Smooth muscle cell (in vitro differentiated cells): ENCODE results near the gene CS. TPM values are rescaled to one million over a fixed set of nuclear protein-coding genes. Genes with fewer than 3 reads are reported as not detected.
A peak's percentile ranks its signal among the peaks of the same experiment; 100 is the strongest.

ENCODE experiments used
- DNase-seq: peaks from one replicate; lab custom pipeline; 2025; ENCODE audit not compliant: unreplicated experiment; lab: John Stamatoyannopoulos, UW
- H2AFZ ChIP-seq: fragments of 200-600 bp; sonication (generic); 2 replicates; pipeline ENCODE4 v1.6.0; 2016; ENCODE audit warnings: antibody characterized with exemption, low read depth, mild to moderate bottlenecking
- H3F3A ChIP-seq: fragments of 200-600 bp; sonication (generic); 2 replicates; pipeline ENCODE4 v1.6.0; 2017; ENCODE audit warnings: antibody characterized with exemption, low read depth
- H3K27ac ChIP-seq: fragments of 200-600 bp; sonication (generic); 2 replicates; pipeline ENCODE4 v1.5.1; 2016; ENCODE audit warnings: low read depth, mild to moderate bottlenecking
- H3K27me3 ChIP-seq: fragments of 200-600 bp; sonication (generic); 2 replicates; pipeline ENCODE4 v1.6.1; 2016; ENCODE audit warnings: low read depth, mild to moderate bottlenecking
- H3K36me3 ChIP-seq: fragments of 200-600 bp; sonication (generic); 2 replicates; pipeline ENCODE4 v1.5.1; 2016; ENCODE audit warnings: low read depth
- H3K4me1 ChIP-seq: fragments of 200-600 bp; sonication (generic); 2 replicates; pipeline ENCODE4 v1.5.1; 2016; ENCODE audit warnings: low read depth
- H3K4me2 ChIP-seq: fragments of 200-600 bp; sonication (generic); 2 replicates; pipeline ENCODE4 v1.6.0; 2016; ENCODE audit warnings: mild to moderate bottlenecking
- H3K4me3 ChIP-seq: fragments of 200-600 bp; sonication (generic); 2 replicates; pipeline ENCODE4 v1.5.1; 2016; ENCODE audit warnings: mild to moderate bottlenecking
- H3K79me2 ChIP-seq: fragments of 200-600 bp; sonication (generic); 2 replicates; pipeline ENCODE4 v1.6.0; 2016; ENCODE audit warnings: low read depth, mild to moderate bottlenecking
- H3K9ac ChIP-seq: fragments of 200-600 bp; sonication (generic); 2 replicates; pipeline ENCODE4 v1.6.0; 2016; ENCODE audit warnings: low read depth
- H3K9me3 ChIP-seq: fragments of 200-600 bp; sonication (generic); replicated peaks from 2 replicates; pipeline ENCODE4 v1.5.1; 2016; ENCODE audit warnings: low read depth
- H4K20me1 ChIP-seq: fragments of 200-600 bp; sonication (generic); 2 replicates; pipeline ENCODE4 v1.6.0; 2016; ENCODE audit warnings: low read depth
- WGBS: methylation state at CpG from one replicate; pipeline ENCODE4 v1.1.7; 2016; ENCODE audit warnings: low lambda C conversion rate; 5-methylcytosine and 5-hydroxymethylcytosine counted together
- polyA plus RNA-seq: library from polyadenylated mRNA; unstranded; fragments of >200 nt; fragmentation: Nextera tagmentation; extraction: Ambion mirVana; gene quantifications from 2 replicates; pipeline ENCODE4 v1.2.1, GENCODE V29; 2016
- total RNA-seq: library from RNA; depleted of rRNA; stranded (reverse); fragments of >200 nt; gene quantifications from 2 replicates; pipeline ENCODE4 v1.2.3, GENCODE V29; 2014
- TF ChIP-seq, protein P1 (sequence below): fragments of 200-600 bp; sonication (generic); IDR thresholded peaks from 2 replicates; pipeline ENCODE4 v1.5.1; 2017; ENCODE audit warnings: borderline replicate concordance, mild to moderate bottlenecking, antibody characterized with exemption; ENCODE audit not compliant: insufficient read depth, poor library complexity, severe bottlenecking

Gene CS
- total and polyA plus RNA-seq, 2 experiments from 2014 or later: 83.3 to 138 TPM

DNA sequence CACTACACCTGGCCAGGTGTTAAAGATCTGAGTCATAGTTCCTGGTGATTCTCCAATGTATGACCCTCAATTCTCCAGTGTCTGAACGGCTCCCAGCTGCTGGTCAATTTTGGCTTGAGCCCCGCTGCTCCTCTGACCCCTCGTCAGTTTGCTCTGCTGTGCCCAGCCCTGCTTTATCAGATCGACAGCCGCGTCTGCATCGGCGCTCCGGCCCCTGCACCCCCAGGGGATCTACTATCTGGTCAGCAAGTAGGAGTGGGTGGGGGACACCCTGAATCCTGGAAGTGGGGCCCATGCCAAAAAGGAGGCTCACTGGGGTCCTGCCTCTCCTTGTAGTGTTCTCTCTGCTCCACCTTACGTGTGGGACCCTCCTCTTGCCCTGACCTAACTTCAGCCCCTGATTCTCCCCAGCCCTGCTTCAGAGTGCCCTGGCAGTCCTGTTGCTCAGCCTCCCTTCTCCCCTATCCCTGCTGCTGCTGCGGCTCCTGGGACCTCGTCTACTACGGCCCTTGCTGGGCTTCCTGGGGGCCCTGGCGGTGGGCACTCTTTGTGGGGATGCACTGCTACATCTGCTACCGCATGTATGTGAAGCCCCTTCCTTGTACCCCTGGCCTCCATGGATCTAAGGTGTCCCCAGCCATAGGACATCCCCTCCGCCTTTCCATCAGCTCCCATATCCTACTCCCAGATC is 65.2 kb downstream of the CS start:
- no peaks in the 10 kb centered on the region for H3K79me2 ChIP-seq
- TF ChIP-seq, protein P1, sequence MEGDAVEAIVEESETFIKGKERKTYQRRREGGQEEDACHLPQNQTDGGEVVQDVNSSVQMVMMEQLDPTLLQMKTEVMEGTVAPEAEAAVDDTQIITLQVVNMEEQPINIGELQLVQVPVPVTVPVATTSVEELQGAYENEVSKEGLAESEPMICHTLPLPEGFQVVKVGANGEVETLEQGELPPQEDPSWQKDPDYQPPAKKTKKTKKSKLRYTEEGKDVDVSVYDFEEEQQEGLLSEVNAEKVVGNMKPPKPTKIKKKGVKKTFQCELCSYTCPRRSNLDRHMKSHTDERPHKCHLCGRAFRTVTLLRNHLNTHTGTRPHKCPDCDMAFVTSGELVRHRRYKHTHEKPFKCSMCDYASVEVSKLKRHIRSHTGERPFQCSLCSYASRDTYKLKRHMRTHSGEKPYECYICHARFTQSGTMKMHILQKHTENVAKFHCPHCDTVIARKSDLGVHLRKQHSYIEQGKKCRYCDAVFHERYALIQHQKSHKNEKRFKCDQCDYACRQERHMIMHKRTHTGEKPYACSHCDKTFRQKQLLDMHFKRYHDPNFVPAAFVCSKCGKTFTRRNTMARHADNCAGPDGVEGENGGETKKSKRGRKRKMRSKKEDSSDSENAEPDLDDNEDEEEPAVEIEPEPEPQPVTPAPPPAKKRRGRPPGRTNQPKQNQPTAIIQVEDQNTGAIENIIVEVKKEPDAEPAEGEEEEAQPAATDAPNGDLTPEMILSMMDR: no peak
- H2AFZ ChIP-seq: no peak overlapping the region
- no peak overlapping the region for H3K4me2 ChIP-seq
- H3K27ac ChIP-seq: no peak overlapping the region
- no peak for DNase-seq
- H3K4me3 ChIP-seq: no peak overlapping the region
- H3K9ac ChIP-seq: no peak overlapping the region
- peaks cover 24% of the 10 kb centered on the region for H4K20me1 ChIP-seq
- H3K36me3 ChIP-seq: no peaks in the 10 kb centered on the region
- no peaks in the 10 kb centered on the region for H3K4me1 ChIP-seq
- no peaks in the 10 kb centered on the region for H3K9me3 ChIP-seq
- H3F3A ChIP-seq: peaks cover 4% of the 10 kb centered on the region
- no peaks in the 10 kb centered on the region for H3K27me3 ChIP-seq
- WGBS: 90% methylated on average over 16 of the region's 16 CpGs

DNA sequence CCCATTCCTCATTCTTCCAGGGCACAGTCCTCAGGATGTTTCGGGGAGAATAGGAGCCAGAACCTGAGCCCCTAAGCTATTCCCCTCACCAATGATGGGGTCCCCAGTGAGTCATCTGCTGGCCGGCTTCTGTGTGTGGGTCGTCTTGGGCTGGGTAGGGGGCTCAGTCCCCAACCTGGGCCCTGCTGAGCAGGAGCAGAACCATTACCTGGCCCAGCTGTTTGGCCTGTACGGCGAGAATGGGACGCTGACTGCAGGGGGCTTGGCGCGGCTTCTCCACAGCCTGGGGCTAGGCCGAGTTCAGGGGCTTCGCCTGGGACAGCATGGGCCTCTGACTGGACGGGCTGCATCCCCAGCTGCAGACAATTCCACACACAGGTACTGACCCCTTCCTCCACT is 68.9 kb downstream of the CS start:
- Histone ChIP-seq H3K9ac (no peak overlapping the region), H3K79me2 (no peaks in the 10 kb centered on the region), H3K27ac (no peak overlapping the region), H2AFZ (no peak overlapping the region), H3K4me1 (no peaks in the 10 kb centered on the region), H3K27me3 (no peaks in the 10 kb centered on the region), H4K20me1 (no peaks in the 10 kb centered on the region), H3F3A (peaks cover 4% of the 10 kb centered on the region), H3K4me2 (no peak overlapping the region), H3K9me3 (no peaks in the 10 kb centered on the region), H3K4me3 (peak overlapping the region; percentile 24), H3K36me3 (no peaks in the 10 kb centered on the region)
- no peak for DNase-seq
- WGBS: 83% methylated on average over 11 of the region's 11 CpGs
- TF ChIP-seq, protein P1: no peak

DNA sequence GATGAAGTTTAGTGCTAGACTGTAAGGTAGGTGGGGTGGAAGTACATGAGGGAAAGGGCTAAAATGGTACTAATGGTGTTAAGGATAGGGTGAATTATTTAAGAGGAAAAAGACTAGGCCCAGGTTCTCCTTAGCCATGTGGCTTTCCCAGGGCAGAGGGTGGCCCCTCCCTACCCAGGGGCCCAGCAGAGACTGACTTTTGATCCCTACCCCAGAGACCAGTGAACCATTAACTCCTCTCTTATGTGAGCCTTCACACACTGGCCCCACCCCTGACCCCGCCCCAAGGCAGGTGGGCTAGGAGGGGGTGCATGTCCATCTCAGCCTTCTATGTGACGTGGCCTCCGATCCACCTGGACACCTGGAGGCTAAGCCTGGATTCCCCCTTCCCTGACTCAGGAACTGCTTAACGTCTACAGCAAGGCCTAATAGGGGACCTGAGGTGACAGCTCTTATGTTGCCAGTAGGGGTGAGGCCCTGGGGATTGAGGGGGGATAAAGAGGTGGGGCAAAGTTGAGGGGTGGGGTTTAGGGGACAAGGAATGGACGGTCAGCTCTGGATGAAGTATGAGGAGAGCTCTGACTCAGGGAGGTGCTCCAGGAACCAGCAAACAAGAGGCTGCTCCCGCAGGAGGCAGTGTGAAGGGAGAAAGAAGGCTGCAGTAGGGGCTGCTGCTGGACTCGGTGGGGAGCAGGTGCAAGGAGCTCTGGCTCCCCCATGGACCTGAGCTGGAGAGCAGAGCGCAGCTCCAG is 69.5 kb downstream of the CS start:
- peaks cover 4% of the 10 kb centered on the region for H3F3A ChIP-seq
- no peaks in the 10 kb centered on the region for H3K4me1 ChIP-seq
- DNase-seq: no peak

More for the DNA sequence above, 69.5 kb downstream of the CS start:
- Histone ChIP-seq H3K4me2 (no peak overlapping the region), H3K9ac (no peak overlapping the region), H3K4me3 (peak overlapping the region; percentile 24), H3K79me2 (no peaks in the 10 kb centered on the region), H3K27me3 (no peaks in the 10 kb centered on the region), H3K9me3 (no peaks in the 10 kb centered on the region), H3K36me3 (no peaks in the 10 kb centered on the region), H2AFZ (no peak overlapping the region), H4K20me1 (no peaks in the 10 kb centered on the region), H3K27ac (no peak overlapping the region)
- WGBS: 75% methylated on average over 8 of the region's 8 CpGs
- TF ChIP-seq, protein P1: no peak
